ENCODE measurements around the gene FXYD1. TPM values are rescaled to one million over a fixed set of nuclear protein-coding genes. Genes with fewer than 3 reads are reported as not detected.

FXYD1 gene
- total and polyA plus RNA-seq, 2 donors (not counting 3 experiments of a cell fraction or from before 2014, with no cell fraction given) = not detected

DNA sequence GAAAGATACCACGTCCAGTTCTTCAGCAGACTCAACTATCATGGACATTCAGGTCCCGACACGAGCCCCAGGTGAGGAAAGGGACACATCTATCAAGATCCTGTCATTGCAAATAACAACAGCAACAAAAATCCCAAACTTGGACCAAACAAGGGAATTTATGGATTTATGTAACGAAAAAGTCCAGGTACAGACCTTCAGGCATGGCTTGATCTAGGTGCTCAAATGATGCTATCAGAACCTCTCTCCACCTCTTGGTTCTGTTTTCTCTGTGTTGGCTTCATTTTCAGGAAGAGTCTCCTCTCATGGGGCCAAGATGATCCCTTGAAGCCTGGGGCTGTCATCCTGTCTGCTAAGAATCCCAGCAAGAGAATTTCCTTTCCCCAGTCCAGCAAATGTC, 18.8 kb downstream of the FXYD1 start:
- dilution Hi-C loops (cut with MboI; ENCODE audit: extremely low pct_ligation_motif_present, low sequenced_read_pairs) = no loop called here
- Histone ChIP-seq H3K36me3 (ENCODE audit: control insufficient read depth in 2 of 2, extremely low read depth in 1 of 2, insufficient read depth in 2 of 2, low read length in 2 of 2) (peaks cover 20 to 23% of the 10 kb centered on the region in 2 experiments), H3K4me2 (ENCODE audit: insufficient read depth, low read length) (no peak overlapping the region), H3K27ac (ENCODE audit: insufficient read depth, low read depth, low read length) (no peak overlapping the region), H3K9ac (replicated peaks; ENCODE audit: extremely low read depth, insufficient read depth, low read length) (no peak overlapping the region), H4K20me1 (replicated peaks; ENCODE audit: control insufficient read depth, extremely low read depth, insufficient read depth, low read length) (no peaks in the 10 kb centered on the region), H3K4me1 (ENCODE audit: control insufficient read depth, extremely low read depth, insufficient read depth, low read length) (peaks cover 20% of the 10 kb centered on the region), H3K79me2 (ENCODE audit: control insufficient read depth, insufficient read depth, low read length) (peaks cover 34% of the 10 kb centered on the region), H3K27me3 (ENCODE audit: control insufficient read depth in 2 of 2, insufficient read depth in 2 of 2, low read length in 2 of 2) (no peaks in the 10 kb centered on the region), H3K4me3 (replicated peaks in 1 of 3; ENCODE audit: insufficient read depth in 1 of 3, low read depth in 1 of 3, low read length in 3 of 3) (no peak overlapping the region), H3K9me3 (replicated peaks; ENCODE audit: control insufficient read depth, insufficient read depth, low read length) (no peaks in the 10 kb centered on the region), H3K9me1 (replicated peaks; ENCODE audit: control insufficient read depth, extremely low read depth, insufficient read depth, low read length) (no peaks in the 10 kb centered on the region), H2AFZ (ENCODE audit: low read depth, low read length) (no peak overlapping the region)
- intact Hi-C loops (cut with micrococcal nuclease) = no loop called here
- BruUV-seq (replicated peaks) = no TSS peak
- TF ChIP-seq POLR2AphosphoS5 (IDR thresholded peaks at IDR 0.05; ENCODE audit: insufficient read depth, low read depth, low read length) = no peak
- no peak for TF ChIP-seq MYC (IDR thresholded peaks at IDR 0.05; ENCODE audit: low read depth, low read length)
- TF ChIP-seq FOS (IDR thresholded peaks at IDR 0.05; ENCODE audit: borderline replicate concordance, insufficient read depth, low read length) = no peak
- TF ChIP-seq EZH2 (IDR thresholded peaks at IDR 0.05; ENCODE audit: borderline replicate concordance, low read depth, low read length, severe bottlenecking) = no peak
- no peak for TF ChIP-seq JUN (IDR thresholded peaks at IDR 0.05; ENCODE audit: borderline replicate concordance, insufficient read depth, insufficient read length, low read depth)
- TF ChIP-seq GATA2 (IDR thresholded peaks at IDR 0.05; ENCODE audit: insufficient read depth, insufficient read length, low read depth, low read length) = no peak
- no peak for FAIRE-seq
- CTCF ChIA-PET = no interaction called here
- DNase-seq (ENCODE audit: low read depth, low spot score) = no peak
- POLR2A ChIA-PET = no interaction called here

GRCh38 chr19:35159606-35160005, 21.0 kb downstream of the FXYD1 start:
- intact Hi-C loops (cut with micrococcal nuclease) = no loop called here
- TF ChIP-seq, protein P1, sequence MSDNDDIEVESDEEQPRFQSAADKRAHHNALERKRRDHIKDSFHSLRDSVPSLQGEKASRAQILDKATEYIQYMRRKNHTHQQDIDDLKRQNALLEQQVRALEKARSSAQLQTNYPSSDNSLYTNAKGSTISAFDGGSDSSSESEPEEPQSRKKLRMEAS (IDR thresholded peaks at IDR 0.05; ENCODE audit: insufficient read depth, insufficient read length) = no peak
- no peak for TF ChIP-seq POLR2AphosphoS5 (IDR thresholded peaks at IDR 0.05; ENCODE audit: insufficient read depth, low read depth, low read length)
- no peak for TF ChIP-seq EZH2 (IDR thresholded peaks at IDR 0.05; ENCODE audit: borderline replicate concordance, low read depth, low read length, severe bottlenecking)
- TF ChIP-seq MYC (IDR thresholded peaks at IDR 0.05; ENCODE audit: low read depth, low read length) = no peak
- TF ChIP-seq, protein P2, sequence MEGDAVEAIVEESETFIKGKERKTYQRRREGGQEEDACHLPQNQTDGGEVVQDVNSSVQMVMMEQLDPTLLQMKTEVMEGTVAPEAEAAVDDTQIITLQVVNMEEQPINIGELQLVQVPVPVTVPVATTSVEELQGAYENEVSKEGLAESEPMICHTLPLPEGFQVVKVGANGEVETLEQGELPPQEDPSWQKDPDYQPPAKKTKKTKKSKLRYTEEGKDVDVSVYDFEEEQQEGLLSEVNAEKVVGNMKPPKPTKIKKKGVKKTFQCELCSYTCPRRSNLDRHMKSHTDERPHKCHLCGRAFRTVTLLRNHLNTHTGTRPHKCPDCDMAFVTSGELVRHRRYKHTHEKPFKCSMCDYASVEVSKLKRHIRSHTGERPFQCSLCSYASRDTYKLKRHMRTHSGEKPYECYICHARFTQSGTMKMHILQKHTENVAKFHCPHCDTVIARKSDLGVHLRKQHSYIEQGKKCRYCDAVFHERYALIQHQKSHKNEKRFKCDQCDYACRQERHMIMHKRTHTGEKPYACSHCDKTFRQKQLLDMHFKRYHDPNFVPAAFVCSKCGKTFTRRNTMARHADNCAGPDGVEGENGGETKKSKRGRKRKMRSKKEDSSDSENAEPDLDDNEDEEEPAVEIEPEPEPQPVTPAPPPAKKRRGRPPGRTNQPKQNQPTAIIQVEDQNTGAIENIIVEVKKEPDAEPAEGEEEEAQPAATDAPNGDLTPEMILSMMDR (IDR thresholded peaks at IDR 0.05; ENCODE audit: extremely low read depth in 1 of 2, insufficient read depth in 1 of 2, low read depth in 1 of 2, low read length in 2 of 2) = no peak
- TF ChIP-seq POLR2A (IDR thresholded peaks at IDR 0.05; ENCODE audit: low read depth, low read length) = no peak
- TF ChIP-seq FOS (IDR thresholded peaks at IDR 0.05; ENCODE audit: borderline replicate concordance, insufficient read depth, low read length) = no peak
- TF ChIP-seq JUN (IDR thresholded peaks at IDR 0.05; ENCODE audit: borderline replicate concordance, insufficient read depth, insufficient read length, low read depth) = no peak
- no peak for TF ChIP-seq GATA2 (IDR thresholded peaks at IDR 0.05; ENCODE audit: insufficient read depth, insufficient read length, low read depth, low read length)
- BruUV-seq (replicated peaks) = no TSS peak
- no peaks in the 10 kb centered on the region for H3K9me1 ChIP-seq (replicated peaks; ENCODE audit: control insufficient read depth, extremely low read depth, insufficient read depth, low read length)
- H3K27ac ChIP-seq (ENCODE audit: insufficient read depth, low read depth, low read length) = no peak overlapping the region
- no peak overlapping the region for H3K4me3 ChIP-seq (replicated peaks in 1 of 3; ENCODE audit: insufficient read depth in 1 of 3, low read depth in 1 of 3, low read length in 3 of 3)
- CTCF ChIA-PET = interaction anchor here (1.3 kb wide), 1 partner anchor 18 kb away, joined by 4 read pairs; no protein-coding TSS in a partner anchor
- H3K4me2 ChIP-seq (ENCODE audit: insufficient read depth, low read length) = no peak overlapping the region
- H3K36me3 ChIP-seq (ENCODE audit: control insufficient read depth in 2 of 2, extremely low read depth in 1 of 2, insufficient read depth in 2 of 2, low read length in 2 of 2) = peaks cover 31% of the 10 kb centered on the region in 2 experiments
- H3K79me2 ChIP-seq (ENCODE audit: control insufficient read depth, insufficient read depth, low read length) = peaks cover 39% of the 10 kb centered on the region
- DNase-seq (ENCODE audit: low read depth, low spot score) (no peak), FAIRE-seq (no peak)
- H3K9me3 ChIP-seq (replicated peaks; ENCODE audit: control insufficient read depth, insufficient read depth, low read length) = peaks cover 5% of the 10 kb centered on the region
- dilution Hi-C loops (cut with MboI; ENCODE audit: extremely low pct_ligation_motif_present, low sequenced_read_pairs) = no loop called here
- no peaks in the 10 kb centered on the region for H3K27me3 ChIP-seq (ENCODE audit: control insufficient read depth in 2 of 2, insufficient read depth in 2 of 2, low read length in 2 of 2)
- H2AFZ ChIP-seq (ENCODE audit: low read depth, low read length) = no peak overlapping the region
- POLR2A ChIA-PET = no interaction called here
- H3K9ac ChIP-seq (replicated peaks; ENCODE audit: extremely low read depth, insufficient read depth, low read length) = no peak overlapping the region
- peaks cover 11% of the 10 kb centered on the region for H3K4me1 ChIP-seq (ENCODE audit: control insufficient read depth, extremely low read depth, insufficient read depth, low read length)
- H4K20me1 ChIP-seq (replicated peaks; ENCODE audit: control insufficient read depth, extremely low read depth, insufficient read depth, low read length) = no peaks in the 10 kb centered on the region
